GM18861 (cell line): Measurements from ENCODE around the gene IGFBP6.

Experiments
- ATAC-seq: cut with Tn5 transposase; IDR thresholded peaks from one replicate; pipeline ENCODE4 v1.9.1; 2021; ENCODE audit not compliant: unreplicated experiment

Gene IGFBP6, protein sequence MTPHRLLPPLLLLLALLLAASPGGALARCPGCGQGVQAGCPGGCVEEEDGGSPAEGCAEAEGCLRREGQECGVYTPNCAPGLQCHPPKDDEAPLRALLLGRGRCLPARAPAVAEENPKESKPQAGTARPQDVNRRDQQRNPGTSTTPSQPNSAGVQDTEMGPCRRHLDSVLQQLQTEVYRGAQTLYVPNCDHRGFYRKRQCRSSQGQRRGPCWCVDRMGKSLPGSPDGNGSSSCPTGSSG

DNA sequence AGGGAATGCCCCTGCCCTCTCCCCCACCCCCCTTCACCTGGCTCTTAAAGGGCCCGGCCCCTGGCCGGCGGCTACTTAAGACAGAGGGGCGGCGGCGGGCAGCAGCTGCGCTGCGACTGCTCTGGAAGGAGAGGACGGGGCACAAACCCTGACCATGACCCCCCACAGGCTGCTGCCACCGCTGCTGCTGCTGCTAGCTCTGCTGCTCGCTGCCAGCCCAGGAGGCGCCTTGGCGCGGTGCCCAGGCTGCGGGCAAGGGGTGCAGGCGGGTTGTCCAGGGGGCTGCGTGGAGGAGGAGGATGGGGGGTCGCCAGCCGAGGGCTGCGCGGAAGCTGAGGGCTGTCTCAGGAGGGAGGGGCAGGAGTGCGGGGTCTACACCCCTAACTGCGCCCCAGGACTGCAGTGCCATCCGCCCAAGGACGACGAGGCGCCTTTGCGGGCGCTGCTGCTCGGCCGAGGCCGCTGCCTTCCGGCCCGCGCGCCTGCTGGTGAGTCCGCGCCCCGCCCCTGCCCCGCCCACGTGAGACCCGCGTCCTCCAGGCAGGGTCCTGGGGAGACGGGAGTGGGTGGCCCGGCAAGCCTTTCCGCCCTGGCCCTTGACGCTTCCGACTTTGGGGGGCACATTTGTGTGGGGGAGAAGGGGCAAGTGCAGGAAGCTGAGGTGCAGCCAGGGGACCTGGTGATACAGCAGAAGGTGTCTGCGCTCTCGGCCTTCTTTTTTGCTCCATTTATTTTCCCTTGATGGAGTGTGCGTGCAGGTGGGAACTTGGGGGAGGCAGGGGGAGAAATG is at the start of gene IGFBP6:
IGFBP6 (plus strand) TSS at position 104 of the 790 bp plus-strand sequence; CDS start at position 155, 51 bp downstream.
- no peak for ATAC-seq

- no peak for ATAC-seq
Measured at GRCh38 chr12:53048033-53048779, 49.3 kb upstream of the IGFBP6 start.

GRCh38 chr12:53048780-53049401 is 48.6 kb upstream of the IGFBP6 start:
- no peak for ATAC-seq

DNA sequence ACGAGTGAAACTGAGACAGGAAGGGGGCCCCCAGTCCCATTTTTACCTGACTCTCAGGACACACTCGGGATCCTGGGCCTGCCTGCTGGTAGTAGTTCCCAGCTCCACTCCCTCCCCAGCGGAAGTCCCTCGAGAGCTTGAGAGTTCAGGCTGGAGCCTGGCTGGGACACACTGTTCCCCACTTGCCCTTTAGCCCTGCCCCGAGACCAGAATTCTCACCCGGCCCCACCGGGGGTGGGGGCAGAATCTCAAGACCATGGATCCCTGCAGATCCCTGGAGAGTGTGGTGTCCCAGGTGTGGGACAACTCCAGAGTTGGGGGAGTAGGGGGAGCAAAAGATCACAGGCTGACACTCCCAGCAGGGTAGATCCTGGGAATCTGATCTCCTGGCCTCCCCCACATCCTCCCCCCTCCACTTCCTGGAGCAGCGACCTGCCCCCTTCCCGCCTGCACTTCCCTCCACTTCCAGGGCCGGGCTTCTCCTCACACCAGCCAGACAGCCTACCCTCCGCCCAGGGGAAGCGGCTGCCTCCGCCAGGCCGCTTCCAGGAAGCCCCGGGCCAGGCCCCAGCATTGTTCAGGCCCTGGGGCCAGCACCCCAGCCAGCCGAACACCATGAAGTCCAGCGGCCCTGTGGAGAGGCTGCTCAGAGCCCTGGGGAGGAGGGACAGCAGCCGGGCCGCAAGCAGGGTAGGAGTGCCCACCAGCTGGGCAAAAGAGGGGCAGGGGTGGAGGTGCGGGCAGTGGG is 47.7 kb upstream of the IGFBP6 start, which contains the start of gene TNS2:
TNS2 (plus strand) TSS at position 495 of the 748 bp plus-strand sequence; CDS start at position 616, 121 bp downstream.
- no peak for ATAC-seq

DNA sequence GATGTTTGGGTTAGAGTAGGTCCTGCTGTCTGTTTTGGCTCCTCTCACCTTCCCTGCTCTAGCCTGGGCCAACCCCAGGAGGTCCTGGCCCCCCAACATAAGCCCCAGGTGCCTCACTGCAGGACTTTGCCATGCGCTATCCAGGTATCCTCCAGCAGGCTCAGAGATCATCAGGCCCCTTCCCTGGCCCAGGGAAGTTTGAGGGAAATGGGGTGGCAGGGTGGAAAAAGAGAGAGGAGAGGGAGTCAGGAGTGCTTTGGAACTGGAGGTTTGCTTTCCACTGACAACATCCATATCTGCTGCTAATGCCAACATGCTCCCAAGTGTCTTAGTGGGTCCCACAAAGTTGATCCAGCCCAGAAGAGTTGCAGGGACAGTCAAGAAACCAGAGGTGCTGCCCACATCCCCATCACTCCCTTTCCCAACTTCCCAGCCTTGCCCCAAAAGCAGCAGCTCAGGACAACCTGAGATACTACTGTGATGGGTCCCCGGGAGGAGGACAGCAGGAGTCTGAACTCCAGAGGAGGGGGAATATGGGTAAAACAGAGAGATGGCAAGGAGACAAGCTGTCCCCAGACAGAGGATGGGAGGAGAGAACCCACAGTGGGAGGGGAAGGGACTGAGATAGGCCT is 46.9 kb upstream of the IGFBP6 start:
- no peak for ATAC-seq

- no peak for ATAC-seq
Measured at GRCh38 chr12:53051058-53051880, 46.2 kb upstream of the IGFBP6 start.

GRCh38 chr12:53051881-53052412 is 45.5 kb upstream of the IGFBP6 start:
- no peak for ATAC-seq

- no peak for ATAC-seq
Measured at GRCh38 chr12:53052419-53053217, 44.8 kb upstream of the IGFBP6 start.

GRCh38 chr12:53053218-53054111 is 44.0 kb upstream of the IGFBP6 start:
- ATAC-seq, result no peak

- peak; percentile 85 for ATAC-seq
Measured at GRCh38 chr12:53054112-53054878, 43.2 kb upstream of the IGFBP6 start.

- no peak for ATAC-seq
Measured at GRCh38 chr12:53055471-53056266, 41.8 kb upstream of the IGFBP6 start.

- ATAC-seq, result no peak
Measured at GRCh38 chr12:53056296-53056695, 41.2 kb upstream of the IGFBP6 start.

- no peak for ATAC-seq
Measured at GRCh38 chr12:53056901-53057300, 40.6 kb upstream of the IGFBP6 start.

- ATAC-seq, result no peak
Measured at GRCh38 chr12:53057816-53058500, 39.5 kb upstream of the IGFBP6 start.
